ENCODE results near the gene RPS6KA1. TPM values are rescaled to one million over a fixed set of nuclear protein-coding genes. Genes with fewer than 3 reads are reported as not detected.
"Not testable (repeated sequence)": the region's sequence is repeated elsewhere in the genome, so short reads cannot be mapped to it uniquely, and the experiment has no call there.

The RPS6KA1 gene
- total RNA-seq, 4 donors from 2014 or later, result 10.7 to 37.2 (median 13.5) TPM

GRCh38 chr1:26493938-26494337 is 35.6 kb upstream of the RPS6KA1 start:
- Histone ChIP-seq H3K4me3 (no peak overlapping the region), H3K27ac (no peak overlapping the region), H3K9me3 (no peaks in the 10 kb centered on the region), H3K27me3 (no peaks in the 10 kb centered on the region), H3K4me1 (no peaks in the 10 kb centered on the region), H3K36me3 (no peaks in the 10 kb centered on the region)
- WGBS, 2 donors, result 84 to 87% methylated on average over 3 of the region's 3 CpGs
- no peak for DNase-seq (ENCODE audit: low spot score in 2 of 2)
- TF ChIP-seq CTCF (IDR thresholded peaks at IDR 0.05), result no peak

GRCh38 chr1:26496861-26497260 is 32.7 kb upstream of the RPS6KA1 start:
- TF ChIP-seq EP300 (IDR thresholded peaks at IDR 0.05) (no peak), CTCF (IDR thresholded peaks at IDR 0.05) (no peak), POLR2A (IDR thresholded peaks at IDR 0.05) (no peak)
- H3K27me3 ChIP-seq, result no peaks in the 10 kb centered on the region
- no peak overlapping the region for H3K27ac ChIP-seq
- peaks cover 0 to 14% (median 3%) of the 10 kb centered on the region in 4 donors for H3K4me1 ChIP-seq
- H3K4me3 ChIP-seq, result no peak overlapping the region
- H3K36me3 ChIP-seq, result no peaks in the 10 kb centered on the region
- no peaks in the 10 kb centered on the region for H3K9me3 ChIP-seq
- DNase-seq (ENCODE audit: low spot score in 2 of 2), result no peak
- 56 to 67% methylated on average over 4 of the region's 4 CpGs for WGBS, 2 donors

GRCh38 chr1:26498894-26499293 is 30.7 kb upstream of the RPS6KA1 start:
- Histone ChIP-seq H3K4me1 (peaks cover 0 to 17% (median 5%) of the 10 kb centered on the region in 4 donors), H3K27ac (no peak overlapping the region), H3K9me3 (no peaks in the 10 kb centered on the region), H3K36me3 (no peaks in the 10 kb centered on the region), H3K27me3 (no peaks in the 10 kb centered on the region), H3K4me3 (no peak overlapping the region)
- no peak for DNase-seq (ENCODE audit: low spot score in 2 of 2)
- 93 to 94% methylated on average over 7 of the region's 7 CpGs for WGBS, 2 donors
- TF ChIP-seq EP300 (IDR thresholded peaks at IDR 0.05) (no peak), CTCF (IDR thresholded peaks at IDR 0.05) (no peak), POLR2A (IDR thresholded peaks at IDR 0.05) (no peak)

- WGBS, 2 donors, result 0 to 1% methylated on average over 18 to 34 of the region's 74 CpGs
These were observed 28.9 kb upstream of the RPS6KA1 start for GRCh38 chr1:26500488-26501175.

GRCh38 chr1:26510711-26511110 is 18.9 kb upstream of the RPS6KA1 start:
- not testable (repeated sequence) for H3K9me3 ChIP-seq, H3K36me3 ChIP-seq
- 58 to 63% methylated on average over 2 of the region's 2 CpGs for WGBS, 2 donors

More at GRCh38 chr1:26500488-26501175, 28.9 kb upstream of the RPS6KA1 start:
- peak; percentile 79 to 86 for DNase-seq (ENCODE audit: low spot score in 2 of 2)
- Histone ChIP-seq H3K4me3 (peak overlapping the region; percentile 65 to 89 (median 75)), H3K4me1 (peaks cover 0 to 17% (median 5%) of the 10 kb centered on the region in 4 donors), H3K27me3 (no peaks in the 10 kb centered on the region), H3K27ac (peak overlapping the region; percentile 86 to 96 (median 93)), H3K9me3 (no peaks in the 10 kb centered on the region), H3K36me3 (no peaks in the 10 kb centered on the region)
- TF ChIP-seq EP300 (IDR thresholded peaks at IDR 0.05), result peak; percentile 46 to 78
- TF ChIP-seq POLR2A (IDR thresholded peaks at IDR 0.05), result peak in 1 of 2 donors; percentile 19
- peak in 2 of 5 experiments; percentile 63 to 72 for TF ChIP-seq CTCF (IDR thresholded peaks at IDR 0.05)

GRCh38 chr1:26515836-26516235 is 13.7 kb upstream of the RPS6KA1 start:
- not testable (repeated sequence) for DNase-seq (ENCODE audit: low spot score in 2 of 2); H3K27ac ChIP-seq; H3K4me3 ChIP-seq; H3K9me3 ChIP-seq; H3K4me1 ChIP-seq; H3K27me3 ChIP-seq; H3K36me3 ChIP-seq
- 87 to 91% methylated on average over 4 of the region's 4 CpGs for WGBS, 2 donors

More at GRCh38 chr1:26510711-26511110, 18.9 kb upstream of the RPS6KA1 start:
- H3K27me3 ChIP-seq; DNase-seq (ENCODE audit: low spot score in 2 of 2); H3K4me1 ChIP-seq; H3K4me3 ChIP-seq; H3K27ac ChIP-seq: not testable (repeated sequence)

Measured in tibial nerve (tissue), 4 donors.